Esophagus squamous epithelium (tissue), 5 donors: ENCODE results near the gene WDR38. TPM values are rescaled to one million over a fixed set of nuclear protein-coding genes. Genes with fewer than 3 reads are reported as not detected.

ENCODE experiments used
- DNase-seq: peaks from one replicate; lab custom pipeline; 2025; lab: John Stamatoyannopoulos, UW
- H3K27ac ChIP-seq, 4 donors: fragments of 200-600 bp; sonication (generic); one replicate each; pipeline ENCODE4 v1.5.1; 2016 to 2019; ENCODE audit warnings: mild to moderate bottlenecking in 1 of 4
- H3K27me3 ChIP-seq, 4 donors: fragments of 200-600 bp; sonication (generic); 1 replicate in 3 of 4; 2 replicates in 1 of 4; pipeline versions ENCODE4 v1.5.1 to v1.6.0; 2017 to 2021; ENCODE audit warnings: antibody characterized with exemption in 1 of 4
- H3K36me3 ChIP-seq, 3 donors: fragments of 200-600 bp; sonication (generic); one replicate each; pipeline ENCODE4 v1.5.1; 2016 to 2019
- H3K4me1 ChIP-seq, 3 donors: fragments of 200-600 bp; sonication (generic); one replicate each; pipeline ENCODE4 v1.5.1; 2017 to 2019
- H3K4me3 ChIP-seq, 4 donors: fragments of 200-600 bp; sonication (generic); 1 replicate in 3 of 4; 2 replicates in 1 of 4; pipeline ENCODE4 v1.5.1; 2016 to 2019; ENCODE audit warnings: mild to moderate bottlenecking in 2 of 4, moderate library complexity in 1 of 4
- H3K9me3 ChIP-seq, 3 donors: fragments of 200-600 bp; sonication (generic); one replicate each; pipeline ENCODE4 v1.5.1; 2016 to 2019
- POLR2A ChIP-seq, 4 donors: fragments of 450-650 bp; IDR thresholded peaks; one replicate each; pipeline ENCODE4 v1.6.1; 2017; ENCODE audit warnings: antibody characterized with exemption in 4 of 4, mild to moderate bottlenecking in 4 of 4, moderate library complexity in 3 of 4
- WGBS, 2 donors: methylation state at CpG; one replicate each; pipeline ENCODE4 v1.1.5; 2018; 5-methylcytosine and 5-hydroxymethylcytosine counted together
- intact Hi-C: fragments of 100-400 bp; cut with DNase I; formaldehyde crosslinking; loops from one replicate; pipeline ENCODE4 v1.15.0; 2022
- total RNA-seq, 4 donors: library from RNA; depleted of rRNA; stranded (reverse); fragments of >200 nt; gene quantifications; one replicate each; pipeline ENCODE4 v1.1.0, GENCODE V29; 2016
- TF ChIP-seq, protein P1 (sequence below), 6 experiments: fragments of 450-650 bp in 4 of 6; fragments of 200-600 bp in 2 of 6; sonication (generic) in 2 of 6; IDR thresholded peaks; one replicate each; pipeline ENCODE4 v1.5.1; 2016 to 2019; ENCODE audit warnings: antibody characterized with exemption in 6 of 6, mild to moderate bottlenecking in 4 of 6, moderate library complexity in 4 of 6
- donor health status: DM: yes; HTN: yes; CAD: no.

WDR38 gene
- total RNA-seq, 4 donors from 2014 or later: not detected

GRCh38 chr9:124880501-124880900 lies 27.2 kb downstream of the WDR38 start:
- H3K4me3 ChIP-seq: no peak overlapping the region
- H3K9me3 ChIP-seq: no peaks in the 10 kb centered on the region
- DNase-seq: no peak
- H3K27ac ChIP-seq: no peak overlapping the region
- H3K27me3 ChIP-seq: no peaks in the 10 kb centered on the region
- intact Hi-C loops: no loop called here
- TF ChIP-seq POLR2A (IDR thresholded peaks at IDR 0.05): no peak
- TF ChIP-seq, protein P1, sequence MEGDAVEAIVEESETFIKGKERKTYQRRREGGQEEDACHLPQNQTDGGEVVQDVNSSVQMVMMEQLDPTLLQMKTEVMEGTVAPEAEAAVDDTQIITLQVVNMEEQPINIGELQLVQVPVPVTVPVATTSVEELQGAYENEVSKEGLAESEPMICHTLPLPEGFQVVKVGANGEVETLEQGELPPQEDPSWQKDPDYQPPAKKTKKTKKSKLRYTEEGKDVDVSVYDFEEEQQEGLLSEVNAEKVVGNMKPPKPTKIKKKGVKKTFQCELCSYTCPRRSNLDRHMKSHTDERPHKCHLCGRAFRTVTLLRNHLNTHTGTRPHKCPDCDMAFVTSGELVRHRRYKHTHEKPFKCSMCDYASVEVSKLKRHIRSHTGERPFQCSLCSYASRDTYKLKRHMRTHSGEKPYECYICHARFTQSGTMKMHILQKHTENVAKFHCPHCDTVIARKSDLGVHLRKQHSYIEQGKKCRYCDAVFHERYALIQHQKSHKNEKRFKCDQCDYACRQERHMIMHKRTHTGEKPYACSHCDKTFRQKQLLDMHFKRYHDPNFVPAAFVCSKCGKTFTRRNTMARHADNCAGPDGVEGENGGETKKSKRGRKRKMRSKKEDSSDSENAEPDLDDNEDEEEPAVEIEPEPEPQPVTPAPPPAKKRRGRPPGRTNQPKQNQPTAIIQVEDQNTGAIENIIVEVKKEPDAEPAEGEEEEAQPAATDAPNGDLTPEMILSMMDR (IDR thresholded peaks at IDR 0.05): no peak
- H3K36me3 ChIP-seq: peaks cover 28 to 95% (median 29%) of the 10 kb centered on the region in 3 donors
- 50 to 67% methylated on average over 5 to 9 of the region's 9 CpGs for WGBS, 2 donors
- no peaks in the 10 kb centered on the region for H3K4me1 ChIP-seq

- 86% methylated on average over 3 of the region's 16 CpGs; no CpG with 5 or more reads in 1 of the 2 donors for WGBS, 2 donors
- intact Hi-C loops: no loop called here
- no peak for DNase-seq
- H3K4me3 ChIP-seq: no peak overlapping the region
- TF ChIP-seq POLR2A (IDR thresholded peaks at IDR 0.05): no peak
- TF ChIP-seq, protein P1 (IDR thresholded peaks at IDR 0.05): no peak
- H3K27me3 ChIP-seq: no peaks in the 10 kb centered on the region
- peaks cover 21 to 95% (median 22%) of the 10 kb centered on the region in 3 donors for H3K36me3 ChIP-seq
- H3K4me1 ChIP-seq: no peaks in the 10 kb centered on the region
- no peaks in the 10 kb centered on the region for H3K9me3 ChIP-seq
- H3K27ac ChIP-seq: no peak overlapping the region
Measured at GRCh38 chr9:124881138-124881743, 28.0 kb downstream of the WDR38 start.

DNA sequence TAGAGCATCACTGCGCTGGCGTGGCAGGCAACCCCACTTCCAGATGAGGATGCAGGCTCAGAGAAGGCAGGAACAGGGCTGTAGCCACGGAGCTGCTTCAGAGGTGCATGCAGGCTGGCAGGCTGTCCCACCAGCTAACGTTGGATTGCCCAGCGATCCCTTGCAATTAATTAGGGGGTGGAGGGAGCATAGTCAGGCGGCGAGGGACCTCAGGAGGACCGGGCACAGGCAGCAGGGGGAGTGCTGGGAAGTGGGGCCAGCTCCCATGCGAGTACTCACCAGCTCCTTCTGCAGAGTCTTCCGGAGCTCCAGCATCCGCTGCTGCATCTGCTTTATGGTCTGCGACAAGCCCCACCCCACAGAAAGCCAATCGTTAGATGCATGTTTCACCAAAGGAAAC lies 29.0 kb downstream of the WDR38 start:
- no peak for DNase-seq
- peaks cover 14 to 95% (median 29%) of the 10 kb centered on the region in 3 donors for H3K36me3 ChIP-seq
- intact Hi-C loops: no loop called here

DNA sequence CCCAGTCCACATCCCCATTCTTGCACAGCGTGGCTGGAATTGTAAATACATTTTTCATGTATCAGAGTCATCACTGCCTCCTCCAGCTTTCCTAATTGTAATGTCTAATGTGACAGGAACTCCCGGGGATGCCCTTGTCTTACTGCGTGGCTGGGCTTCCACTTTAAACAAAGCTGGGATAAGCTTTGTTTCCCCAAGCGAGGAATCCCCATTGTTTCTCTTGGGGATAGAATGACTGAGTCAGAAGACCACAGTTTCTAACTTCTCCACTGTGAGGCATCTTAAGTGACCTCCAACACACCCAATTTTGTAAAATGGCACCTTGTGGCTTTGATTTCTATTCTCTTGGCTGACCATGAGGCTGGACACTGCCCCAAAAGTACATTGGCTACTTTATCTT lies 31.1 kb downstream of the WDR38 start:
- no peak for DNase-seq
- H3K9me3 ChIP-seq: no peaks in the 10 kb centered on the region
- peaks cover 30 to 95% (median 41%) of the 10 kb centered on the region in 3 donors for H3K36me3 ChIP-seq
- no peak overlapping the region for H3K4me3 ChIP-seq
- WGBS, 2 donors: 69 to 77% methylated on average over 4 of the region's 4 CpGs
- TF ChIP-seq, protein P1 (IDR thresholded peaks at IDR 0.05): no peak
- no peak for TF ChIP-seq POLR2A (IDR thresholded peaks at IDR 0.05)
- intact Hi-C loops: no loop called here
- no peaks in the 10 kb centered on the region for H3K4me1 ChIP-seq
- no peak overlapping the region for H3K27ac ChIP-seq
- H3K27me3 ChIP-seq: no peaks in the 10 kb centered on the region

More for the DNA sequence above, 29.0 kb downstream of the WDR38 start:
- Histone ChIP-seq H3K9me3 (no peaks in the 10 kb centered on the region), H3K27me3 (no peaks in the 10 kb centered on the region), H3K4me1 (no peaks in the 10 kb centered on the region), H3K27ac (no peak overlapping the region), H3K4me3 (no peak overlapping the region)
- WGBS, 2 donors: 78 to 90% methylated on average over 4 to 7 of the region's 13 CpGs
- no peak for TF ChIP-seq POLR2A (IDR thresholded peaks at IDR 0.05)
- TF ChIP-seq, protein P1 (IDR thresholded peaks at IDR 0.05): no peak

DNA sequence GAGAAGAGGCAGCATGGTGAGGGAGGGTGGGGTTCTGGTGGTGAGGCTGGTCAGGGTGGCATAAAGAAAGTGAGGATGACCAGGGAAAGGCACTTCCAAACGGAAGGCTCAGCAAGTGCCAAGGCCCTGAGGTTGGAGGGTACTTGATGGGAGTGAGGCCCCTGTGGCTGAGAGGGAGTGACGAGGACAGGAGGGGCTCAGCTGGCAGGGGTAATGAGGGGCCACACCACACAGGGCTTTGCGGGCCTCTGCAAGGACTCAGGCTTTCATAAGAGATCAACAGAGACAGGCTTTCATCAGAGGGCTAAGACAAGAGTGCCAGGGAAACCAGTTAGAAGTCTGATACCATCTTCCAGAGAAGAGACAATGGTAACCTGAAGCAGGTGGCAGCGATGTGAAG lies 32.3 kb downstream of the WDR38 start:
- TF ChIP-seq, protein P1 (IDR thresholded peaks at IDR 0.05): no peak
- no peak for TF ChIP-seq POLR2A (IDR thresholded peaks at IDR 0.05)
- Histone ChIP-seq H3K36me3 (peaks cover 26 to 95% (median 38%) of the 10 kb centered on the region in 3 donors), H3K9me3 (no peaks in the 10 kb centered on the region), H3K27me3 (no peaks in the 10 kb centered on the region), H3K27ac (no peak overlapping the region), H3K4me1 (no peaks in the 10 kb centered on the region), H3K4me3 (no peak overlapping the region)
- 88 to 91% methylated on average over 4 of the region's 4 CpGs for WGBS, 2 donors
- no peak for DNase-seq
- intact Hi-C loops: no loop called here
